D721Med (cell line): ENCODE measurements around the gene OSBPL10.
A peak's percentile ranks its signal among the peaks of the same experiment; 100 is the strongest.

Source experiments
- DNase-seq: peaks from one replicate; pipeline ENCODE4 v3.0.0; 2011; ENCODE audit warnings: low spot score; ENCODE audit not compliant: insufficient read length
- FAIRE-seq: peaks from 2 replicates; lab custom pipeline; 2011; peaks lifted over from hg19 to GRCh38; lab: Jason Lieb, UNC
- CTCF ChIP-seq: IDR thresholded peaks from 2 replicates; pipeline ENCODE4 v1.5.1; 2012; ENCODE audit warnings: mild to moderate bottlenecking, control low read depth; ENCODE audit not compliant: insufficient read depth; ENCODE audit errors: missing control alignments

Gene OSBPL10

GRCh38 chr3:31768479-31769125 lies 212.5 kb downstream of the OSBPL10 start:
- FAIRE-seq (no peak), DNase-seq (no peak)
- peak; percentile 82 for TF ChIP-seq CTCF

GRCh38 chr3:31767920-31768319 lies 213.1 kb downstream of the OSBPL10 start:
- TF ChIP-seq CTCF = no peak
- FAIRE-seq (no peak), DNase-seq (no peak)

GRCh38 chr3:31766669-31767068 lies 214.4 kb downstream of the OSBPL10 start:
- no peak for FAIRE-seq
- no peak for DNase-seq
- TF ChIP-seq CTCF = no peak

- no peak for TF ChIP-seq CTCF
- FAIRE-seq (no peak), DNase-seq (no peak)
These were observed 215.2 kb downstream of the OSBPL10 start for GRCh38 chr3:31765871-31766270.

GRCh38 chr3:31763731-31764130 lies 217.3 kb downstream of the OSBPL10 start:
- no peak for FAIRE-seq
- TF ChIP-seq CTCF = no peak
- DNase-seq = no peak

- DNase-seq (no peak), FAIRE-seq (no peak)
- TF ChIP-seq CTCF = no peak
These were observed 218.1 kb downstream of the OSBPL10 start for GRCh38 chr3:31762888-31763351.

- DNase-seq (no peak), FAIRE-seq (no peak)
- no peak for TF ChIP-seq CTCF
These were observed 218.8 kb downstream of the OSBPL10 start for GRCh38 chr3:31762097-31762764.
